KBM-7 (cell line): ENCODE measurements around the gene SMOC1.

Experiments used
- DNase-seq: peaks from one replicate; pipeline ENCODE4 v3.0.0-alpha.2; 2015
- in situ Hi-C: fragments of 300-500 bp; cut with MboI; formaldehyde crosslinking; loops from 2 replicates; pipeline ENCODE4 v1.14.3; 2020; ENCODE audit warnings: low sequenced_read_pairs, low pct_unique_long_range_greater_than_20kb, mixed read lengths

Gene SMOC1

DNA sequence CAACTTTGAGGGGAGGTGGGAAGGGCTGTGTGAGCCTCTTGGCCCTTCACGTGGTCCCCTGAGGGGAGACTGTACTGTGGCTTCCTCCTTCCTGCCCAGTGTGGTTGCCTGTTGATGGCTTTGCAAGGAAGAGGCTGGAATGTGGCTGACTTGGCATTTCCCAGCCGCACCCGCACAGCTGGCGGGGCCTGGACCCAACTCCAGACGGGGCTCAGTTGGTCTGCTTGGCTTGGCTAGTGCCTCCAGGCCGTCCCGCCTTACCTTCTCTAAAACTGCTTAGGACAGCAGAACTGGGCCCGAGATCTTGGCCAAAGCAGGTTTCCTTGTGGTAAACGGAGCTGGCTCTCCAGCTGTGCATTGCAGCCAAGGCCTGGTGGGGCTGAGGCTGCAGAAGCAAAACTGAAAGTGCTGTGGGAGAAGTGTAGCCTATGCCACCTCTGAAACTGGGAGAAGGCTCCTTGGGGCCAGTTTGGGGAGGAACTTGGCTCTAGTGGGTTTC is 139.5 kb downstream of the SMOC1 start:
- no peak for DNase-seq
- in situ Hi-C loops, result loop anchor here (25.0 kb wide), 1 partner anchor 181 kb away; no protein-coding TSS in a partner anchor

DNA sequence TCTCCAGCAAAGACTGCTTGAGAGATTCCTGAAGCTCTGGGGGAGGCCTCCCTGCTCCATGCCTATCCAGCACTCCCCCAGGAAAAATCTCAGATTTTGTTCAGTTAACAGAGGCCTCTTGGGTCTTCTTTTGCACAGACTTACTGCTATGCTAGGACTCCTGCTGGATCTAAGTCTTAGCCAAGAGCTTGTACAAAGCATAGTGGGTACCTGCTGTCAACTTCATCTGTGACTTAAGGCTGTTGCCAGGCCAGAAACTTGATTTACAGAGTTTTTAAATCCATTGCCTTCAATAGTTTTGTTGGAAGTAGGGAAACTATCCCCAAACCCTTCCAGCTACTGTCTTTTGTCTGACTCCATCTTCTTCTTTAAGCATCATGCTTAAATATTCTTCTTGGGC is 140.5 kb downstream of the SMOC1 start:
- DNase-seq, result no peak
- in situ Hi-C loops, result loop anchor here (10.0 to 25.0 kb wide), 2 partner anchors 182 to 445 kb away; partner anchors contain the start of gene CCDC177

DNA sequence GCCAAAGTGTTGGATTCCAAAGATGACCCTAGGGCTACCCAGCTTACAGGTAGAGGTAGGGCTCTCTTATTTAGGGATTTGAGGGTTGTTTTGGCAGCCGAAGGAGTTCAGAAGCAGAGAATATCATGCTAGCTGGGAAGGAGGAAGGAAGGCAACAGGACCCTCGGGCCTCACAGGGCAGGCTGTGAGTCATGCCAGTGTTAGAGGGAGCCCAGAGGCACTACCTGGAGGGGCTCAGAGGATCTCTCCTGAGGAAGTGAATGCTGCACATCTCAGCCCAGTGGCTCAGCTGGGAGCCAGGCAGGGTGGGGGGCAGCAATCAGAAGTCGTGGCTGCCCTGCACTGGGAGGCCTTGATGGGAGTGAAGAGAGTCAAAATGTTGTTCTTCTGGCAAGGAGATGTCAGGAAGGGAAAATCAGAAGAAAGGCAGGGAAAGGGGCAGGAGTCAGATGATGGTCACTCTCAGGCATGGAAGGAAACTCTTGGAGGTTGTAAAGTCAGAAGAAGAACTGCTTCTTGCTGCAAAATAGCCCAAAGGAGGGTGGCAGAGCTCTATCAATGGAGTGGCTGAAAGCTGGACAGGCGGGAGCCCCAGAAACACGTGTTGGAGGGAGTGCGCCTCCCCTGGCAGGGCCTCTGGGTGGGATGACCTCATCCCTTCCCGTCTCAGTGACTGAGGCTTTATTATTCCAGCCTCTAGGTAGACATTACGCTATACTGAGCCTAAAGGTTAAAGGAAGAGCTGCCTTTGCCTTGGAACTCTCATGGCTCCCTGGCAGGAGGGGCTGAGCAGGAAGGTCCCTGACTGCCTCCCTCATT is 141.3 kb downstream of the SMOC1 start:
- DNase-seq, result no peak
- in situ Hi-C loops, result loop anchor here (10.0 to 25.0 kb wide), 2 partner anchors 183 to 446 kb away; partner anchors contain the start of gene CCDC177

DNA sequence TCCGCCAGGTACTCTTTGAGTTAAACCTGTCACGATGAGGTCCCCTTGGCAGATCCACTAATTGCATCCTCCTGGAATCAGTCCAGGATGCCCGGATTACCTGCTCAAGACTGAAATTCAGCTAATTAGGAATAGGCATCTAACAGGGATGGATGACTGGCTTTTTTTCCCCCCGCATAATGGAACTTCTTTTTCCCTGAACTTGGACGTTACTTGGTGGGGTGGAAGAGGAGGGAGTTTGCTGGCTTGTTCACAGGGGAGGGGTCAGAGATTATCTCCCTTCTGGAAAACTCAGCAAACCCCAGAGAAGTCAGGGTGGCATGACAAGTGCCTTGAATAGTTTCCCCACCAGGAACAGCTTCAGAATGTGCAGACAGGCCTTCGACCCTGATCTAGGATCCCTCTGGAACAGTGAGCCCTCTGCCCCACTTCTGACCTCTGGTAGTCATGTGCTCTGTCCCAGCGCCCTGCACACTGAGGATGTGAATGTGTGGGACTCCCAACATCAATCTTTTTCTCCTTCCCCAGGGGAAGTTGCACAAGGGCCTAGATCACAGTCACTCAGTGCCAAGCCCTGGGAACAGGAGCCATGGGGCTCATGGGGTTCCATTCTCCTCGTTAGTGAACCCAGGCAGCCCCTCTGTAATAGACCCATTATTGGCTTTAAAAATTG is 142.5 kb downstream of the SMOC1 start:
- in situ Hi-C loops, result loop anchor here (10.0 to 25.0 kb wide), 2 partner anchors 184 to 447 kb away; partner anchors contain the start of gene CCDC177

DNA sequence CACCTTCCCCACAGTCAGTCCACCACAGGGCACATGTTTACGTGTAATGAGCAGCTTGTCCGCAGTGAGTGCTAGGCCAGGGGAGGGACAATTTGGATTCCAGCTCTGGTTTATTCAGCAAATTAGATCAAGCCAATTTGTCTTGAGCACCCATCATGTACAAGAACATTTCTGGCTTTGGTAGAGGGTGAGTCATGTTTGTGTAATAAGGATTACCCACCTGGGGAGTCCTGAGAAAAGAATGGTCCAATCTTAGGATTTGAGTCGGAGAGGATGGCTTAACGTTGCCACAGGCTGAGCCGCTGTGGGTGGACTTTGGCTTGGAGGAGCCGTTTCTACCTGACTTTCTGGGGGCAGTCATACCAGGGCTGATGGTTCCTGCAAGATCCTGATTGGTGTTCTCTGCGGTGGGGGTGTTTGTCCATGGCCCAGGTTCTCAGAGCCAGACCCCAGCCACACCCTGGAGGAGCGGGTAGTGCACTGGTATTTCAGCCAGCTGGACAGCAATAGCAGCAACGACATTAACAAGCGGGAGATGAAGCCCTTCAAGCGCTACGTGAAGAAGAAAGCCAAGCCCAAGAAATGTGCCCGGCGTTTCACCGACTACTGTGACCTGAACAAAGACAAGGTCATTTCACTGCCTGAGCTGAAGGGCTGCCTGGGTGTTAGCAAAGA is 143.7 kb downstream of the SMOC1 start:
- in situ Hi-C loops, result loop anchor here (10.0 to 25.0 kb wide), 2 partner anchors 186 to 448 kb away; partner anchors contain the start of gene CCDC177
- no peak for DNase-seq

More for the DNA sequence above, 142.5 kb downstream of the SMOC1 start:
- DNase-seq, result no peak

DNA sequence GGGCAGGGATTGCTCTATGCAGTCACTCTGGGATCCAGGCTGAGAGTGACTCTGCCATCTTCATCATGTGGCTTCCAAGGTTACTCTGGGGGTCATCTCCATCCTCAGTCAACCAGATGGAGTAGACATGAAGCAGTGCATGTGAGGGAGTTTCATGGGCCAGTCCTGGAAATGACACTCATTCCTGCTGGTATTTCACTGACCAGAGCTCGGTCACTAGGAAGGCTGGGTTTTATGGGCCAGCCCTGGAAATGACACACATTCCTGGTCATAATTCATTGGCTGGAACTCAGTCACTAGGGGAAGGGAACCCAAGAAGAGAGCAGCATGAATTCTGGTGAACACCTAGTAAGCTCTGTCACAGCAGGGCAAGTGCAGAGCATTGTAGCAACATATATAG is 144.7 kb downstream of the SMOC1 start:
- in situ Hi-C loops, result loop anchor here (10.0 to 25.0 kb wide), 2 partner anchors 187 to 449 kb away; partner anchors contain the start of gene CCDC177
- DNase-seq, result no peak

DNA sequence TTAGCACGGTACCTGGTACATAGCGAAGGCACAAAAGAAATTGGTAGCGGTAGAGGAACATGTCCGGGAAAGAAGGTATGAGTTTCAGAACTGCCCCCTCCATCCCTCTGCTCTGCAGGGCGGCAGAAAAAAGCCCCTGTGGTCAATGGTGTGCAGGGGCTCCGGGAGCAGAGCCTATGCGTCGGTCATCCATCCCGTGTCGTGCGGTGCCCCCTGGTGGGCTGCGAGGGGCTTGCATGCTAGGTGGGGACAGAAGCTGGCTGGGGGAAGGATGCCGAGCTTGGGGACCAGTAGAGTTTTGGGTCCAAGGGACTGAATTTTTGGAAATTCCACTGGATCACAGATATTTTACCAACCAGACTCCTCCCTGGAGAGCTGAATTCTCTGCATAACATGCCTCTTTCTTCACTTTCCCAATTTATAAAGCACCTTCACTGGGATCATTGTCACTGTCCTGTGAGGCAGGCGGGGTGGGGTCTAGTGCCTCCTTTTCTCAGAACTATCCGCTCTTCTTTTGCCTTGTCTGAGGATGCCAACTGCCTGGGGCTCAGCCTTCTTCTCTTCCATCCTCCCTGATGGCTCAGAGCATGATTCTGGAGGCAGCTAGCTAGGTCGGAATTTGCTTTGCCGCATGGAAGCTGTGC is 148.7 kb downstream of the SMOC1 start:
- peak; percentile 58 for DNase-seq
- in situ Hi-C loops, result loop anchor here (10.0 kb wide), 1 partner anchor 453 kb away; the partner anchor contains the start of gene CCDC177

DNA sequence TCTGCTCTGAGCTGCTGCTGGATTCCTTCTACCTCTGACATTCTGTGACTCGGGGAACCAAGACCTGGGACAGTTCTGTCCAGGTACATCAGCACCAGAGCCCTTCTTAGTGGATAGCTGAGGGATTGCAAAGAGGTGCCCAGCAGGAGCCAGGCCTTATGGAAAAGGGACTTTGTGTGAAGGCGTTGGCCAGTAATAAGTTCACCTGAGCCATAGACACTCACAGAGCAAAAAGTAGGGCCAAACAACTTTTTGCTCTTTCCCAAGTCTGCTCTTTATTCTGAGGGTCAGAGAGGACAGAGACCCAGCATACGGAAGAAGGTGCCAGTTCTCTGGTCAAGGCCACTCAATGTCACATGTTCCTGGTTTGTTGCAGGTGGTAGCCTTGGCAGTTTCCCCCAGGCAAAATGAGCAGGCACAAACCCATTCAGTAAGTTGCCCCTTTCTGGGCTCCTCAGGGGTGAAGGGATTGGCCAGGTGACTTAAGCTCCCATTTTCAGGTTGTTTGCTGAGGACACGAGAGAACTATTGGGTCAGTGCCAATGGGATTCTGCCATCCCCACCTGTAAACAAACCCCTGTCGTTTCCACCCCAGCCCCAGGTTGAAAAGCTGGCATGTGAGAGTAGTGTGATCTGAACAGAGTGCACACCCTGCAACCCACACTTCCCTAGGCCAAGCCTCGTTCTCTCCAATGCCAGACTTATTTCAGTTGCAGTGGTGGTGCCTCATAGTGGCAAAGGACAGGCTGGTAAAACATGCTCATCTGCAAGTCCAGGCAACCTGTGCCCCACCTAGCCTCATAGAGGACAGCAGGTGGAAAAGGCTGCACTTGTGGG is 150.3 kb downstream of the SMOC1 start:
- in situ Hi-C loops, result loop anchor here (10.0 kb wide), 1 partner anchor 455 kb away; the partner anchor contains the start of gene CCDC177

DNA sequence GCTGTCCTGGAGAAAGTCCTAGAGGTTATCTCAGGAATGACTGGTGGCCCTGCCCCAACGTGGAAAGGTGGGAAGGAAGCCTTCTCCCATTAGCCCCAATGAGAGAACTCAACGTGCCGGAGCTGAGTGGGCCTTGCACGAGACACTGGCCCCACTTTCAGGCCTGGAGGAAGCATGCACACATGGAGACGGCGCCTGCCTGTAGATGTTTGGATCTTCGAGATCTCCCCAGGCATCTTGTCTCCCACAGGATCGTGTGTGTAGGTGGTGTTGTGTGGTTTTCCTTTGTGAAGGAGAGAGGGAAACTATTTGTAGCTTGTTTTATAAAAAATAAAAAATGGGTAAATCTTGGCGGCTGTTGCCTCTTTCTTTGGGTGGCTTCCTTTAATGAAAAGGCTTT is 152.8 kb downstream of the SMOC1 start:
- no peak for DNase-seq
- in situ Hi-C loops, result no loop called here

More for the DNA sequence above, 150.3 kb downstream of the SMOC1 start:
- DNase-seq, result no peak

DNA sequence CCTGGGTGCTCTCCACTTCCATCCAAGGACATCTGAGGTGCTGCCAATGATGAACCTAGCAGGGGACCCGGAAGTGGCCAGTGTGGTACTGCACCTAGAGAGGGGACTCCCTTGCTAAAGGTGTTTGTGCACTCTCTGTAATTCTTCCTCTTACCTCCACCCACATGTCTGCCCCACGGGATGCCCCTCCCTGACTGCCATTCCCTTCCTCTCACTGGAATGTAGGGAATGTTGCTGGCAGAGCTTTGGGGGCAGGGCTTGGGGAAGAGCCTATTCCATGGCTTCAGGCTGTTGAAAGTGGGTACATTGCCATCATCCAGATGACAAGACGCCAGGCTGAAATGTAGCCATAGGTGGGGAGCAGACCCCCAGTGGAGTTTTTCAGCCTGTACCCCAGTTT is 153.2 kb downstream of the SMOC1 start:
- in situ Hi-C loops, result no loop called here
- no peak for DNase-seq

DNA sequence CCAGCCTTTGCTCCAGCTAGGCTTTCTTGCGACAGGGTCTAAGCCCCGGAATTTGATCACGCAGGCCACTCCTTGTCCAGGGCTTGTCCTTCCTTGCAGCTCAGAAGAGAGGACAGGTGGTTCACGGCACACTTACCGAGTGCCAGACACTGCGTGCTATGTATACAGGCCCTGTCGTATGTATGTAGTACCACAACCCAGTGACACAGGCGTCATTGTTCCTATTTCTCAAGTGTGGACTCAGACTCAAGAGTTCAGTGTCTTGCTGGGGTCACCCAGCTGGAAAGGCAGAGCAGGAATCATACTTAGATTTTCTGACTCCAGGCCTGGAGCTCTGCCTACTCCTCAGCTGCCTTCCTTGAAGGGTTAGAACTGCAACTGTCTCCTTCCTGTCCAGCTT is 153.9 kb downstream of the SMOC1 start:
- in situ Hi-C loops, result no loop called here
- no peak for DNase-seq

DNA sequence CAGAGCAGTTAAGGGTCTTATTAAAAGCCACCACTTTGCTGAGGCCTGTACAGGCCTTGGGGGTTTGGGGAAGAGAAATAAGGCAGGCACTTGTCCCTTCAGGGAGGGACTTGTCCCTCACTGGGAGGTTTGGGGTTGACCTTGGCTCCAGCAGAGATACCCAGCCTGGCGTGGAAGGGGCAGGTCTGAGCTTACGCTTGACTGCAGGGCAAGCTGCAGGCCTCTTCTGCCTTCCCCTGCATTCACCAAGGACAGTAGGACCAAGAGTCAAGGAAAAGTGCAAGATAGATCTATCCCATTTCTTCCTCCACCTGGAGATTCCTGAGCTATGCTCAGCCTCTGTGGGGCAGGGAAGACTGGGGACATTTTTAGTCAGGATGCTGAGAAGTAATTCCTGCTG is 154.3 kb downstream of the SMOC1 start:
- no peak for DNase-seq
- in situ Hi-C loops, result no loop called here

DNA sequence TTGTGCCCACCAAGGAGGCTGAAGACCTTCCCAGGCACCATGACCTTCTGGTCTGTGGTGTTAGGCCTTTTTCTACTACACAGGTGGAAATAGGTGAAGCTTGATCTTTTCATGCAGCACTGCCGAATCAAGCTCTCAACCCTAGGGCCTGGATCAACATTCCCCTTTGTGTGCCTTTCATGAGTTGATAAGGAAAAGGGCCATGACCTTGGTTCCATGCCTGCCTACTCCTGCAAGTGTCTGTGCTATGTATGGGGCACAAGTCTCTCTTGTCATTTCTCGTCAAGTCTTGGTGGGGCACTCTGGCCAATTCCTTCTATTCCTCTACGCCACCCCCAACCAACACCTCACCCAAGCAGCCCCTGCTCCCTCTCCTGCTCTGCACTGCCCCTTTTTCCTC is 155.0 kb downstream of the SMOC1 start:
- in situ Hi-C loops, result no loop called here
- no peak for DNase-seq

DNA sequence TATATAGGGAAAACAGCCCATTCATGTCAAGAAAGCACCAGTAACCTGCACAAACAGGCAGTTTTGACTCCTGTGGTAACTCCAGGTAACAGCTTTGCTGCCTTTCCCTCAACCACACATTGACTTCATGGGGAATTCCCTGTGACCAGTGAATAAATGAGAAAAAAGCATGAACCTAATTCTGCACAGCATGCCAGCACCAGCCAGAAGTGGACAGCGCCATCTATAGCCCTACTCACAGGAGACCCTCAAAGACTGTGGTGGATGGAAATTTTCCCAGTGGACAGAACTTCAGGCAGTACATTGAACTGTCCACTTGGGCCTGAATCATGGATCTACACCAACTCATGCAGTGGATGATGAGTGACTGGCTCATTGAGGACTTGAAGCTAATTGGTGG is 157.4 kb downstream of the SMOC1 start:
- in situ Hi-C loops, result no loop called here
- DNase-seq, result no peak

DNA sequence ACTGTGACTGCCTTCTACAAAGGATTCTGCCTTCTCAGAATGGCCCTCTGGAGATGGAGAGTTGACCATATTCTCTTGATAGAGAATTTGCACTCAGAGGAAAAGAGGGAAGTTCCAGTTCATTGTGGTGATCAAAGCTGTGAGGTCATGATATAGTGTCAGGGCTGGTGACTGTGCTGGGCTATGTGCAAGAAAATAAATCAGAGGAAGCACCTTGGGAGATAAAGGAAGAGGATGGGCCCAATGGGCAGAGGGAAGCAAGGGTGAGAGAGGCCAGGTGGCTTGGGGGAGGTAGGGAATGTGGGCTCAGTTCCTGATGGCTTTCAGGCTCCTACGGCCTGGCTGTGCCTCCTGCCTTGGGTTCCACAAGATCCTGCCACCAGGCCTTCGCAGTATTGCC is 163.8 kb downstream of the SMOC1 start:
- no peak for DNase-seq
- in situ Hi-C loops, result no loop called here

DNA sequence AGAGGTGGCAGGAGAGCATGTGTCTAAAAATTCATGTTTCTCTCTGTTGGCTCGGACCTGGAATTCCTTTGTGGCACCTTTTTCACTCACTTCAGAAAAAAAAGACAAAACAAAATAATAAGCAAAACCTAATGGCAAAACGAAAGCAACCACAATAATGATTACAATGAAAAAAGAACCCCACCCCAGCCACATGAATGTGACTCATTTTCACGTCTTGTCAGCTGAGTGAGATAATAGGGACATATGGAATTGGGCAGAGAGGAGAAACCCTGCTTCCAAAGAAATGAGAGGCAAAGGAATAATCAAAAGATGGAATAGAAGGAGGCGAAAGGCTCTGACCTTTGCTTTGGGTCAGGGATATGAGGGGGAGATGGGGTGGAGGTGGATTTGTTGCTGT is 166.1 kb downstream of the SMOC1 start:
- no peak for DNase-seq
- in situ Hi-C loops, result no loop called here

DNA sequence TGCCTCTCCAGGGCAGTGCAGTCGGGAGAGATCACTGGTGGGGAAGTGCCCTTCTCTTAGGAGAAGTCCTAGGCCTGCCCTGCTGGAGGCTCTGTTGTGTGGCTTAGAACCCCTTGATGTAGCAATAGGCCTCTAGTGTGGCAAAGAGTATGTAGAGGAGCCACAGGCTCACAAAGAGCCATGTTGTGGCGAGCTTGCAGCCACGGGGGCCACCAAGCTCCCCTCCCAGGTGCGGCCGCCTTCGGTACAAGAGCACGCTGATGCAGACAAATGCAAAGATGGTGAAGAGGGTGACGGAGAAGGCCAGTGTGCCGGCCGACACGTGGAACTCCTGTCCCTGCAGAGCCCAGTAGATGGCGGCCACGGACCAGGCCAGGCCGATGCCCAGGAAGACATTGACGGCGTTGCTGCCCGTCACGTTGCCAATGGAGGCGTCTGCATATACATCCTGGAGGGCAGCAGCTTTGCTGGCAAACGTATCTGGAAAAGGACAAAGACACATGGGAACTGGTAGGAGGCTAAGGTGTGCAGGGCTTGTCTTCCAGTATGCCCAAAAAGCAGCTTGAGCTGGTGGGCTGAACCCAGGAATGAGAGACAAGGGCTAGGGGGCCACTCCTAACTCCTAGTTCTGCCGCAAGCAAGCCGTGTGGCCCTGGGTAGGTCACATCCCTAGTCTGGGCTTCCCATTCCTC is 166.8 kb downstream of the SMOC1 start:
- in situ Hi-C loops, result no loop called here
- peak; percentile 66 for DNase-seq
